Thoracic aorta (tissue), 2 donors: ENCODE results near the gene OR4B1. TPM values are rescaled to one million over a fixed set of nuclear protein-coding genes. Genes with fewer than 3 reads are reported as not detected.
"Not testable (repeated sequence)": the region's sequence is repeated elsewhere in the genome, so short reads cannot be mapped to it uniquely, and the experiment has no call there.

Source experiments
- ATAC-seq: fragments of 150-250 bp; one replicate; pipeline ENCODE4 v1.8.0; 2017; ENCODE audit warnings: low read depth; ENCODE audit not compliant: insufficient number of reproducible peaks, low FRiP score
- DNase-seq: peaks from one replicate; pipeline ENCODE4 v3.0.0-alpha.2; 2020; ENCODE audit warnings: low spot score
- H3K27ac ChIP-seq, 2 donors: fragments of 200-600 bp; sonication (generic); 1 replicate in 1 of 2; 2 replicates in 1 of 2; pipeline ENCODE4 v1.5.1; 2016; ENCODE audit warnings: mild to moderate bottlenecking in 2 of 2, moderate library complexity in 2 of 2
- H3K27me3 ChIP-seq: fragments of 200-600 bp; sonication (generic); replicated peaks from 2 replicates; pipeline ENCODE4 v1.6.0; 2016; ENCODE audit warnings: mild to moderate bottlenecking; ENCODE audit not compliant: insufficient read depth
- H3K36me3 ChIP-seq: fragments of 200-600 bp; sonication (generic); one replicate; pipeline ENCODE4 v1.5.1; 2016
- H3K4me1 ChIP-seq, 2 donors: fragments of 200-600 bp; sonication (generic); 1 replicate in 1 of 2; 2 replicates in 1 of 2; pipeline versions ENCODE4 v1.5.1 to v1.6.0; 2016; ENCODE audit warnings: low read depth in 2 of 2, mild to moderate bottlenecking in 1 of 2; ENCODE audit not compliant: control insufficient read depth in 1 of 2
- H3K4me3 ChIP-seq: fragments of 200-600 bp; sonication (generic); 2 replicates; pipeline ENCODE4 v1.5.1; 2016; ENCODE audit warnings: mild to moderate bottlenecking
- H3K9me3 ChIP-seq: fragments of 200-600 bp; sonication (generic); 2 replicates; pipeline ENCODE4 v1.5.1; 2016
- CTCF ChIP-seq: fragments of 200-600 bp; sonication (generic); IDR thresholded peaks from one replicate; pipeline ENCODE4 v1.5.1; 2019; ENCODE audit warnings: antibody characterized with exemption
- total RNA-seq, 2 donors: library from RNA; depleted of rRNA; stranded (reverse); fragments of >200 nt; gene quantifications; one replicate each; pipeline versions ENCODE4 v1.1.0 to v1.2.3, GENCODE V29; 2016

Gene OR4B1
- total RNA-seq, 2 donors from 2014 or later = not detected

GRCh38 chr11:48182860-48183526, 33.6 kb upstream of the OR4B1 start:
- no peaks in the 10 kb centered on the region for H3K9me3 ChIP-seq
- no peak for DNase-seq
- no peak for TF ChIP-seq CTCF
- no peak overlapping the region for H3K27ac ChIP-seq
- no peaks in the 10 kb centered on the region for H3K4me1 ChIP-seq
- no peak for ATAC-seq
- H3K27me3 ChIP-seq = no peaks in the 10 kb centered on the region
- H3K4me3 ChIP-seq = no peak overlapping the region
- H3K36me3 ChIP-seq = no peaks in the 10 kb centered on the region

- Histone ChIP-seq H3K9me3 (no peaks in the 10 kb centered on the region), H3K4me3 (no peak overlapping the region), H3K27ac (no peak overlapping the region), H3K4me1 (no peaks in the 10 kb centered on the region), H3K27me3 (no peaks in the 10 kb centered on the region), H3K36me3 (no peaks in the 10 kb centered on the region)
- ATAC-seq (no peak), DNase-seq (no peak)
- TF ChIP-seq CTCF = no peak
Observed at GRCh38 chr11:48184452-48184851, 32.2 kb upstream of the OR4B1 start.

- H3K36me3 ChIP-seq, ATAC-seq, H3K27ac ChIP-seq, H3K27me3 ChIP-seq, H3K4me3 ChIP-seq, DNase-seq, H3K9me3 ChIP-seq, H3K4me1 ChIP-seq: not testable (repeated sequence)
Observed at GRCh38 chr11:48190906-48191654, 25.5 kb upstream of the OR4B1 start.

GRCh38 chr11:48193876-48194275, 22.7 kb upstream of the OR4B1 start:
- Histone ChIP-seq H3K9me3 (no peaks in the 10 kb centered on the region), H3K27me3 (no peaks in the 10 kb centered on the region), H3K4me3 (no peak overlapping the region), H3K27ac (no peak overlapping the region), H3K36me3 (no peaks in the 10 kb centered on the region), H3K4me1 (no peaks in the 10 kb centered on the region)
- TF ChIP-seq CTCF = no peak
- ATAC-seq (no peak), DNase-seq (no peak)

- Histone ChIP-seq H3K4me3 (no peak overlapping the region), H3K27ac (no peak overlapping the region), H3K4me1 (no peaks in the 10 kb centered on the region), H3K36me3 (no peaks in the 10 kb centered on the region), H3K9me3 (no peaks in the 10 kb centered on the region), H3K27me3 (no peaks in the 10 kb centered on the region)
- no peak for TF ChIP-seq CTCF
- DNase-seq = no peak
- no peak for ATAC-seq
Observed at GRCh38 chr11:48207881-48208280, 8.7 kb upstream of the OR4B1 start.
